Natural killer cell (primary cell): ENCODE measurements around the gene ZNF621. TPM values are rescaled to one million over a fixed set of nuclear protein-coding genes. Genes with fewer than 3 reads are reported as not detected.
A peak's percentile ranks its signal among the peaks of the same experiment; 100 is the strongest.

ENCODE experiments used
- ATAC-seq, 3 donors: fragments of 150-1000 bp in 2 of 3; fragments of 200-7000 bp in 1 of 3; cut with Tn5 transposase; 1 replicate in 1 of 3; 2 replicates in 2 of 3; pipeline ENCODE4 v1.10.0; 2021; ENCODE audit warnings: mild to moderate bottlenecking in 2 of 3, moderate library complexity in 2 of 3
- DNase-seq, 2 donors: peaks; one replicate each; pipeline versions ENCODE4 v3.0.0 to v3.0.0-alpha.2; 2013 to 2021; ENCODE audit warnings: mixed read lengths in 1 of 2
- H3K27ac ChIP-seq: one replicate; pipeline ENCODE4 v1.5.1; 2013; ENCODE audit warnings: mild to moderate bottlenecking, low read length
- H3K27me3 ChIP-seq: one replicate; pipeline ENCODE4 v1.6.1; 2013; ENCODE audit warnings: low read length; ENCODE audit not compliant: control insufficient read depth, insufficient read depth
- H3K36me3 ChIP-seq: one replicate; pipeline ENCODE4 v1.6.1; 2013; ENCODE audit warnings: low read length; ENCODE audit not compliant: control insufficient read depth, insufficient read depth
- H3K4me1 ChIP-seq: one replicate; pipeline ENCODE4 v1.6.1; 2013; ENCODE audit warnings: low read length; ENCODE audit not compliant: control insufficient read depth, insufficient read depth
- H3K4me3 ChIP-seq: one replicate; pipeline ENCODE4 v1.5.1; 2013; ENCODE audit warnings: low read length
- H3K9me3 ChIP-seq: one replicate; pipeline ENCODE4 v1.6.1; 2013; ENCODE audit warnings: low read length; ENCODE audit not compliant: control insufficient read depth, insufficient read depth
- H3K27ac Mint-ChIP-seq, 2 donors: one replicate each; pipeline ENCODE4 v1.8.0; 2022; ENCODE audit warnings: mild to moderate bottlenecking in 2 of 2, mixed read lengths in 2 of 2, moderate library complexity in 1 of 2
- H3K27me3 Mint-ChIP-seq, 2 donors: one replicate each; pipeline ENCODE4 v1.8.0; 2022; ENCODE audit warnings: low read depth in 2 of 2, mixed read lengths in 2 of 2
- H3K36me3 Mint-ChIP-seq: one replicate; pipeline ENCODE4 v1.8.0; 2022; ENCODE audit warnings: mixed read lengths
- H3K4me1 Mint-ChIP-seq, 2 donors: one replicate each; pipeline ENCODE4 v1.8.0; 2022; ENCODE audit warnings: mixed read lengths in 2 of 2
- H3K4me3 Mint-ChIP-seq: one replicate; pipeline ENCODE4 v1.8.0; 2022; ENCODE audit warnings: mild to moderate bottlenecking, moderate library complexity, mixed read lengths
- H3K9me3 Mint-ChIP-seq, 2 donors: one replicate each; pipeline ENCODE4 v1.8.0; 2022; ENCODE audit warnings: mixed read lengths in 2 of 2
- CTCF ChIP-seq: fragments of 200-600 bp; IDR thresholded peaks from one replicate; pipeline ENCODE4 v1.8.0; 2022; ENCODE audit warnings: antibody characterized with exemption
- WGBS: methylation state at CpG from one replicate; pipeline ENCODE4 v1.1.7; 2013; ENCODE audit warnings: missing lambda C conversion rate; ENCODE audit not compliant: insufficient coverage; 5-methylcytosine and 5-hydroxymethylcytosine counted together
- intact Hi-C: fragments of 100-400 bp; cut with micrococcal nuclease; formaldehyde crosslinking; loops from one replicate; pipeline ENCODE4 v1.14.2; 2022
- total RNA-seq, 4 donors: library from RNA; stranded (reverse); fragments of 120-200 nt in 1 of 4; gene quantifications; one replicate each; pipeline versions ENCODE4 v1.2.3 to v1.2.4, GENCODE V29; 2013 to 2022

ZNF621 gene
- total RNA-seq, 3 donors from 2014 or later (not counting 1 experiment from before 2014, with no cell fraction given), result 27.7 to 33.5 (median 31.0) TPM

DNA sequence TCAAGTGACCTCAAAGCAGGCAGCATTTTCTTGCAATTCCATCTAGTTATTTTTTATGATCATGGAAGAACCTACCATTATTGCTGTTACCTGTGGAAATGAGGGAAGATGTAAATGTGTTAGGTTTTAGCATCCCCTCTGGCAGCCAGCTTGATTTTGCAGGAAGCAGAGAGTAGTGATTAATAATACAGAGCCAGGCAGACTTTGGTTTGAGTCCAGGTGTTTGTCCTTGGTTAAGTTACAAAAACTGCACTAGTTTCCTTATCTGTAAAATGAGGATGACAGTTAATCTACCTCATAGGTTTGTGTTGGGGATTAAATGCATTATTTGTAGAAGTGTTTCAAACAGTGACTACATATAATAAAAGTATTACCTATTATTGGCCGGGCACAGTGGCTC lies 6.7 kb upstream of the ZNF621 start:
- Histone ChIP-seq H3K36me3 (peaks cover 13% of the 10 kb centered on the region), H3K27me3 (no peaks in the 10 kb centered on the region), H3K4me3 (no peak overlapping the region), H3K27ac (no peak overlapping the region), H3K9me3 (no peaks in the 10 kb centered on the region), H3K4me1 (no peaks in the 10 kb centered on the region)
- TF ChIP-seq CTCF, result no peak
- no peaks in the 10 kb centered on the region for H3K4me1 Mint-ChIP-seq
- H3K36me3 Mint-ChIP-seq, result no peaks in the 10 kb centered on the region
- no peak for ATAC-seq
- intact Hi-C loops, result no loop called here
- H3K27ac Mint-ChIP-seq, result no peak overlapping the region
- no peaks in the 10 kb centered on the region for H3K27me3 Mint-ChIP-seq
- DNase-seq, result no peak
- H3K9me3 Mint-ChIP-seq, result no peaks in the 10 kb centered on the region
- WGBS, result 100% methylated on average over 1 of the region's 1 CpG
- no peak overlapping the region for H3K4me3 Mint-ChIP-seq

DNA sequence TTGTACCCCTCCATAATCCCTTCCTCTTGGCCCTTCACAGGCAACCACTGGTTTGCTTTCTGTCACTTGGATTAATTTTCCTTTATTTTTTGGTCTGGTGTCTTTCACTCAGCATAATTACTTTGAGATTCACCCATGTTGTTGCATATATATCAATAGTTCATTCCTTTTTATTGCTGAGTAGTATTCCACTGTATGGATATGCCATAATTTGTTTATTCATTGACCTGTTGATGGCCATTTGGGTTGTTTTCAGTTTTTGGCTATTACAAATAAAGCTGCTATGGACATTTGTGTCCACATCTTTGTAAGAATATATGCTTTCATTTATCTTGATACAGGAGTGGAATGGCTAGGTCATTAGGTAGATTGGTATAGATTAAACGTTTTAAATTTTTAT lies 5.9 kb upstream of the ZNF621 start:
- Histone ChIP-seq H3K27ac (no peak overlapping the region), H3K36me3 (peaks cover 13% of the 10 kb centered on the region), H3K9me3 (no peaks in the 10 kb centered on the region), H3K27me3 (no peaks in the 10 kb centered on the region), H3K4me3 (no peak overlapping the region), H3K4me1 (no peaks in the 10 kb centered on the region)
- Mint-ChIP-seq H3K27ac (no peak overlapping the region), H3K4me3 (no peak overlapping the region), H3K9me3 (no peaks in the 10 kb centered on the region), H3K4me1 (peaks cover 1 to 2% of the 10 kb centered on the region in 2 donors), H3K36me3 (no peaks in the 10 kb centered on the region), H3K27me3 (no peaks in the 10 kb centered on the region)
- intact Hi-C loops, result no loop called here
- TF ChIP-seq CTCF, result no peak
- ATAC-seq (no peak), DNase-seq (no peak)
- WGBS, result 100% methylated on average over 1 of the region's 1 CpG

DNA sequence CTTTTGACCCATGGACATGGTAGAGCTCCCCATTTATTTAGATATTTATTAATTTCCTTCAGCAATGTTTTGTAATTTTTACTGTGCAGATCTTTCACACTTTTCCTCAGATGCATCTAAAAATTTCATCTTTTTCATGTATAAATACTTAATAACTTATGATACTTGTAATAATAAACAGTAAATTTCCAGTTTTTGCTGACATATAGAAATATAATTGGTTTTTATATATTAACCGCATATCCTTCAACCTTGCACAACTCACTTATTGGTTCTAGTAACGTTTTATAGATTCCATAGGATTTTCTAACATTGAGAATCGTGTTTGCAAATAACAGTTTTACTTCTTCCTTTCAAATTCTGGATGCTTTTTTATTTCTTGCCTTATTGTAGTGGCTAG lies 3.5 kb upstream of the ZNF621 start:
- DNase-seq (no peak), ATAC-seq (no peak)
- peaks cover 19 to 20% of the 10 kb centered on the region in 2 donors for H3K4me1 Mint-ChIP-seq
- H3K36me3 Mint-ChIP-seq, result no peaks in the 10 kb centered on the region
- Histone ChIP-seq H3K27me3 (no peaks in the 10 kb centered on the region), H3K27ac (no peak overlapping the region), H3K4me1 (peaks cover 14% of the 10 kb centered on the region), H3K36me3 (peaks cover 5% of the 10 kb centered on the region), H3K9me3 (no peaks in the 10 kb centered on the region), H3K4me3 (no peak overlapping the region)
- intact Hi-C loops, result no loop called here
- no peak for TF ChIP-seq CTCF
- no CpG with 5 or more reads among the region's 3 CpGs for WGBS
- no peaks in the 10 kb centered on the region for H3K27me3 Mint-ChIP-seq
- no peak overlapping the region for H3K4me3 Mint-ChIP-seq
- H3K27ac Mint-ChIP-seq, result no peak overlapping the region
- no peaks in the 10 kb centered on the region for H3K9me3 Mint-ChIP-seq

GRCh38 chr3:40523781-40524180 lies 979 bp upstream of the ZNF621 start:
- peak overlapping the region; percentile 97 for H3K4me3 Mint-ChIP-seq
- no peaks in the 10 kb centered on the region for H3K36me3 Mint-ChIP-seq
- intact Hi-C loops, result loop anchor here (1.0 kb wide), 2 partner anchors 46 to 70 kb away; partner anchors contain the start of gene ZNF619
- peak overlapping the region; percentile 93 for H3K27ac ChIP-seq
- TF ChIP-seq CTCF, result no peak
- peak in 1 of 2 donors; percentile 10 for DNase-seq
- no peaks in the 10 kb centered on the region for H3K27me3 Mint-ChIP-seq
- H3K36me3 ChIP-seq, result peaks cover 9% of the 10 kb centered on the region
- H3K4me1 ChIP-seq, result peaks cover 14% of the 10 kb centered on the region
- peaks cover 24 to 34% of the 10 kb centered on the region in 2 donors for H3K4me1 Mint-ChIP-seq
- no peak overlapping the region for H3K4me3 ChIP-seq
- no peaks in the 10 kb centered on the region for H3K27me3 ChIP-seq
- WGBS, result 80% methylated on average over 2 of the region's 2 CpGs
- H3K9me3 Mint-ChIP-seq, result no peaks in the 10 kb centered on the region
- H3K9me3 ChIP-seq, result no peaks in the 10 kb centered on the region
- ATAC-seq, result no peak
- peak overlapping the region; percentile 95 to 98 for H3K27ac Mint-ChIP-seq
